K562 (cell line): ENCODE measurements around the gene ATP6V1F. TPM values are rescaled to one million over a fixed set of nuclear protein-coding genes. Genes with fewer than 3 reads are reported as not detected.

Source experiments
- ATAC-seq: fragments of 200-7000 bp; cut with Tn5 transposase; 3 replicates; pipeline ENCODE4 v1.9.1; 2020; ENCODE audit warnings: moderate library complexity
- BruUV-seq: library from RNA; stranded (reverse); fragments of 400-500 nt; replicated peaks from 2 replicates; lab custom pipeline; 2021; lab: Mats Ljungman, UMichigan
- CTCF ChIA-PET: fragments of 300-600 bp; formaldehyde crosslinking; extraction: SDS; loops from one replicate; lab custom pipeline; 2021; ENCODE audit warnings: low intra/inter-chr PET ratio; lab: Yijun Ruan, JAX
- POLR2A ChIA-PET: fragments of 300-600, 350-650 bp; sonication (Branson Sonifier 250); formaldehyde crosslinking; extraction: SDS; loops from one replicate; lab custom pipeline; 2021; ENCODE audit warnings: antibody characterized with exemption, inconsistent platforms; lab: Yijun Ruan, JAX
- DNase-seq, 4 experiments: peaks; one replicate each; pipeline versions ENCODE4 v3.0.0 to v3.0.0-alpha.2; 2011 to 2018; ENCODE audit warnings: low spot score in 3 of 4, mixed read lengths in 3 of 4; ENCODE audit errors: extremely low read depth in 1 of 4
- FAIRE-seq: peaks from 2 replicates; lab custom pipeline; 2011; peaks lifted over from hg19 to GRCh38; lab: Jason Lieb, UNC
- H2AFZ ChIP-seq: 2 replicates; pipeline ENCODE4 v1.6.0; 2011; ENCODE audit warnings: low read depth, low read length, control low read depth, inconsistent platforms
- H3K27ac ChIP-seq: fragments of 200-600 bp; 3 replicates; pipeline ENCODE4 v1.8.0; 2011; ENCODE audit warnings: low read depth, mild to moderate bottlenecking, control low read depth, inconsistent platforms, low read length, moderate library complexity, mixed read lengths; ENCODE audit errors: extremely low read depth
- H3K27me3 ChIP-seq, 2 experiments: fragments of 300-600 bp in 1 of 2; 2 replicates in 1 of 2; 3 replicates in 1 of 2; pipeline versions ENCODE4 v1.6.0 to v1.8.0; 2011; ENCODE audit warnings: inconsistent platforms in 2 of 2, low read length in 2 of 2, mild to moderate bottlenecking in 1 of 2, mixed read lengths in 1 of 2, moderate library complexity in 1 of 2; ENCODE audit not compliant: control insufficient read depth in 2 of 2, insufficient read depth in 2 of 2
- H3K36me3 ChIP-seq: fragments of 300-600 bp; 3 replicates; pipeline ENCODE4 v1.8.0; 2011; ENCODE audit warnings: mild to moderate bottlenecking, low read length, inconsistent platforms; ENCODE audit not compliant: control insufficient read depth, insufficient read depth
- H3K4me1 ChIP-seq, 2 experiments: fragments of 200-600 bp in 1 of 2; replicated peaks in 1 of 2; 2 replicates in 1 of 2; 3 replicates in 1 of 2; pipeline versions ENCODE4 v1.5.1 to v1.8.0; 2011; ENCODE audit warnings: inconsistent platforms in 2 of 2, low read length in 2 of 2, mild to moderate bottlenecking in 1 of 2, mixed read lengths in 1 of 2, moderate library complexity in 1 of 2; ENCODE audit not compliant: control insufficient read depth in 2 of 2, insufficient read depth in 2 of 2
- H3K4me2 ChIP-seq: 2 replicates; pipeline ENCODE4 v1.6.1; 2011; ENCODE audit warnings: low read length, control low read depth, inconsistent platforms, mixed read lengths; ENCODE audit not compliant: insufficient read depth
- H3K4me3 ChIP-seq: fragments of 200-600 bp; sonication (generic), shearing (Covaris generic); 2 replicates; pipeline ENCODE4 v1.5.1; 2016; ENCODE audit warnings: control low read depth, inconsistent platforms
- H3K79me2 ChIP-seq: fragments of 200-600 bp; 3 replicates; pipeline ENCODE4 v1.8.0; 2011; ENCODE audit warnings: low read length, inconsistent platforms; ENCODE audit not compliant: control insufficient read depth, insufficient read depth
- H3K9ac ChIP-seq, 2 experiments: 2 replicates each; pipeline versions ENCODE4 v1.6.0 to v1.6.1; 2011; ENCODE audit warnings: low read depth in 2 of 2, low read length in 2 of 2, control low read depth in 1 of 2, inconsistent platforms in 1 of 2, mild to moderate bottlenecking in 1 of 2, mixed read lengths in 1 of 2; ENCODE audit not compliant: insufficient read depth in 1 of 2
- H3K9me1 ChIP-seq: one replicate; pipeline ENCODE4 v1.6.0; 2011; ENCODE audit warnings: inconsistent platforms, mild to moderate bottlenecking, low read length, moderate library complexity; ENCODE audit not compliant: control insufficient read depth, insufficient read depth
- H3K9me3 ChIP-seq: replicated peaks from 2 replicates; pipeline ENCODE4 v1.5.1; 2011; ENCODE audit warnings: low read depth, low read length, inconsistent platforms; ENCODE audit not compliant: control insufficient read depth, insufficient read depth
- H4K20me1 ChIP-seq: replicated peaks from 2 replicates; pipeline ENCODE4 v1.6.1; 2011; ENCODE audit warnings: low read length, inconsistent platforms, mixed read lengths; ENCODE audit not compliant: control insufficient read depth, insufficient read depth
- BHLHE40 ChIP-seq: IDR thresholded peaks from 2 replicates; pipeline ENCODE4 v1.6.1; 2011; ENCODE audit warnings: low read length, improper control_type of control experiment
- BMI1 ChIP-seq: fragments of 150-350 bp; IDR thresholded peaks from 2 replicates; pipeline ENCODE4 v1.6.1; 2014; ENCODE audit warnings: low read length
- CHD7 ChIP-seq: fragments of 200-600 bp; sonication (generic); IDR thresholded peaks from one replicate; pipeline ENCODE4 v1.6.1; 2012; ENCODE audit warnings: mild to moderate bottlenecking, low read depth, low read length, inconsistent platforms
- DLX4 ChIP-seq: fragments of 250-450 bp; sonication (Bioruptor Pico); IDR thresholded peaks from 2 replicates; pipeline ENCODE4 v1.6.1; 2021; ENCODE audit warnings: mild to moderate bottlenecking
- MCM3 ChIP-seq: fragments of 450-650 bp; IDR thresholded peaks from 2 replicates; pipeline ENCODE4 v1.6.1; 2016
- RAD51 ChIP-seq: fragments of 450-650 bp; IDR thresholded peaks from 2 replicates; pipeline ENCODE4 v1.7.1; 2016; ENCODE audit warnings: low read depth, mild to moderate bottlenecking, borderline replicate concordance
- USF1 ChIP-seq: sonication (generic); formaldehyde crosslinking; IDR thresholded peaks from 2 replicates; pipeline ENCODE4 v1.9.0; 2022; ENCODE audit warnings: mild to moderate bottlenecking, missing genetic modification reagents
- ZBTB17 ChIP-seq: fragments of 450-650 bp; formaldehyde crosslinking; IDR thresholded peaks from 2 replicates; pipeline ENCODE4 v1.4.0; 2020; ENCODE audit warnings: mild to moderate bottlenecking
- ZNF668 ChIP-seq: fragments of 250-450 bp; sonication (Bioruptor Pico); IDR thresholded peaks from 2 replicates; pipeline ENCODE4 v1.8.0; 2022; ENCODE audit warnings: mild to moderate bottlenecking, inconsistent platforms
- ZSCAN29 ChIP-seq: fragments of 450-650 bp; IDR thresholded peaks from 2 replicates; pipeline ENCODE4 v1.6.1; 2017
- WGBS: fragments of 100-300 bp; shearing (Covaris generic); methylation state at CpG from one replicate; pipeline ENCODE4 v1.1.6; 2016; ENCODE audit warnings: low coverage, mixed read lengths; ENCODE audit not compliant: insufficient coverage; ENCODE audit errors: missing lambda C conversion rate; 5-methylcytosine and 5-hydroxymethylcytosine counted together
- in situ Hi-C: fragments of 300-500 bp; cut with MboI; formaldehyde crosslinking; loops from 4 replicates; pipeline ENCODE4 v1.15.0; 2018; ENCODE audit warnings: inconsistent platforms, mixed read lengths
- intact Hi-C: fragments of 100-400 bp; cut with micrococcal nuclease; formaldehyde crosslinking; loops from 2 replicates; pipeline ENCODE4 v1.14.2; 2022
- polyA plus RNA-seq, 8 experiments: library from polyadenylated mRNA; depleted of rRNA in 4 of 8; stranded (reverse) in 5 of 8; unstranded in 3 of 8; fragments of >200 nt; fragmentation: Nextera tagmentation in 2 of 8; fragmentation: Illumina TruSeq in 1 of 8; extraction: Ambion mirVana in 2 of 8; extraction: Trizol in 1 of 8; gene quantifications; 2 replicates each; pipeline versions ENCODE4 v1.2.1 to v1.2.3, GENCODE V29; 2011 to 2014; ENCODE audit warnings: inconsistent platforms in 1 of 8, missing spikeins in 1 of 8
- total RNA-seq, 7 experiments: library from RNA; depleted of rRNA in 6 of 7; stranded (reverse); fragments of >200 nt in 6 of 7; fragmentation: Illumina TruSeq in 2 of 7; extraction: Trizol in 2 of 7; gene quantifications; 2 replicates each; pipeline versions ENCODE4 v1.2.1 to v1.2.3, GENCODE V29; 2011 to 2021; ENCODE audit warnings: low replicate concordance in 1 of 7

ATP6V1F gene
- total and polyA plus RNA-seq, 9 of the 15 experiments (the other 6 are each of a cell fraction or from before 2014, with no cell fraction given), result 206 to 1,123 (median 542) TPM

GRCh38 chr7:128879461-128879938 lies 16.8 kb downstream of the ATP6V1F start:
- no peak overlapping the region for H3K27ac ChIP-seq
- no TSS peak for BruUV-seq
- peaks cover 0 to 50% of the 10 kb centered on the region in 2 experiments; a peak in 3 of 5 replicates for H3K4me1 ChIP-seq
- POLR2A ChIA-PET, result interaction anchor here (0.7 to 1.9 kb wide), 4 partner anchors 164 to 452 kb away, joined by 3 to 5 read pairs (median 4); partner anchors contain the start of gene METTL2B
- no peaks in the 10 kb centered on the region; the same call in 1 of the 2 replicates for H3K9me3 ChIP-seq
- intact Hi-C loops, result no loop called here
- peak overlapping the region; percentile 29; the same call in 1 of the 2 replicates for H2AFZ ChIP-seq
- DNase-seq (peak in 1 of 4 experiments; percentile 33), ATAC-seq (peak; percentile 39), FAIRE-seq (no peak)
- CTCF ChIA-PET, result interaction anchor here (0.6 to 4.9 kb wide), 8 partner anchors 16 to 532 kb away, joined by 4 to 50 read pairs (median 6); no protein-coding TSS in a partner anchor
- H3K27me3 ChIP-seq, result no peaks in the 10 kb centered on the region
- H4K20me1 ChIP-seq, result no peaks in the 10 kb centered on the region; the same call in 1 of the 2 replicates
- H3K4me3 ChIP-seq, result no peak overlapping the region
- H3K4me2 ChIP-seq, result peak overlapping the region; percentile 57; the same call in 1 of the 2 replicates
- 23% methylated on average over 19 of the region's 19 CpGs for WGBS
- peak overlapping the region in 1 of 2 experiments; percentile 69; a peak in 2 of 4 replicates for H3K9ac ChIP-seq
- H3K9me1 ChIP-seq, result no peaks in the 10 kb centered on the region
- no peaks in the 10 kb centered on the region for H3K79me2 ChIP-seq
- no peaks in the 10 kb centered on the region for H3K36me3 ChIP-seq
- in situ Hi-C loops, result loop anchor here (5.0 kb wide), 1 partner anchor 402 kb away; the partner anchor contains the start of gene METTL2B
- TF ChIP-seq CHD7, result no peak
- no peak for TF ChIP-seq BMI1
- TF ChIP-seq ZSCAN29, result no peak
- TF ChIP-seq USF1 (CRISPR knock-in tag), result peak; percentile 71
- peak; percentile 76; the same call in 1 of the 2 replicates for TF ChIP-seq RAD51
- TF ChIP-seq BHLHE40, result peak; percentile 83
- 0 out of 2 replicates have a peak, but pooled peaks have one; percentile 16 for TF ChIP-seq MCM3
- TF ChIP-seq ZNF668 (CRISPR knock-in tag), result no peak
- TF ChIP-seq ZBTB17 (CRISPR knock-in tag), result no peak
- TF ChIP-seq DLX4 (CRISPR knock-in tag), result no peak
